ENCODE results near the gene SPEF1. TPM values are rescaled to one million over a fixed set of nuclear protein-coding genes. Genes with fewer than 3 reads are reported as not detected.

Gene SPEF1
- total and polyA plus RNA-seq, 8 donors = 0.20 to 1.7 (median 0.53) TPM

DNA sequence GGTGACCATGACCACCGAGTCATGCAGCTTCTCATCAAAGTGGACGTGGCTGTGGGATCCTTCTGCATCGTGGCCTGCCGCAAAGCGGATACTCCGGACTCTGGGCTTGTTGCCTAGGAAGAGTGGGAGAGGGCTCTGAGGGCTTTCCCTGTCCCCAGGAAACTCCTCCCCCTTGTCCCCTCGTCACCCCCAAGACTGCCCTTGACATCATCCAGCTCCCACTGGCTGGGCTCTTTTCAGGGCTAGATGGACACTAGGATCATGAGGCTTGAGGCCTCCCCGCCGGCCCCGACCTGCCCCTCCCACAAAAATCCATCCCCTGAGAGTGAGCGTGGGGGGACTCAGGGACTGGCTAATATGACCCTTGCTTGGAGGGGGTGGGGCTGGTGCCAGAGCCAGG, 22.7 kb downstream of the SPEF1 start:
- Histone ChIP-seq H3K36me3 (no peaks in the 10 kb centered on the region), H3K4me1 (no peaks in the 10 kb centered on the region), H3K4me3 (no peak overlapping the region), H3K9me3 (no peaks in the 10 kb centered on the region), H3K27me3 (no peaks in the 10 kb centered on the region), H3K27ac (no peak overlapping the region)
- peak in 1 of 6 donors; percentile 49 for DNase-seq
- WGBS, 2 donors = 87 to 94% methylated on average over 11 of the region's 11 CpGs
- intact Hi-C loops (cut with DNase I) = loop anchor here in 1 of 3 donors (10.0 kb wide), 1 partner anchor 326 kb away; no protein-coding TSS in a partner anchor
- ATAC-seq = no peak
- no peak for TF ChIP-seq CTCF (IDR thresholded peaks at IDR 0.05)
- FAIRE-seq = no peak

- H3K27me3 ChIP-seq = no peaks in the 10 kb centered on the region
- no peaks in the 10 kb centered on the region for H3K9me3 ChIP-seq
- DNase-seq = no peak
- intact Hi-C loops (cut with DNase I) = loop anchor here in 1 of 3 donors (10.0 kb wide), 1 partner anchor 328 kb away; no protein-coding TSS in a partner anchor
- no peaks in the 10 kb centered on the region for H3K36me3 ChIP-seq
- FAIRE-seq = no peak
- H3K4me1 ChIP-seq = no peaks in the 10 kb centered on the region
- WGBS, 2 donors = 88 to 100% methylated on average over 2 of the region's 2 CpGs
- H3K27ac ChIP-seq = no peak overlapping the region
- no peak for ATAC-seq
- TF ChIP-seq CTCF (IDR thresholded peaks at IDR 0.05) = no peak
- H3K4me3 ChIP-seq = no peak overlapping the region
These were observed 24.0 kb downstream of the SPEF1 start for GRCh38 chr20:3757268-3757667.

DNA sequence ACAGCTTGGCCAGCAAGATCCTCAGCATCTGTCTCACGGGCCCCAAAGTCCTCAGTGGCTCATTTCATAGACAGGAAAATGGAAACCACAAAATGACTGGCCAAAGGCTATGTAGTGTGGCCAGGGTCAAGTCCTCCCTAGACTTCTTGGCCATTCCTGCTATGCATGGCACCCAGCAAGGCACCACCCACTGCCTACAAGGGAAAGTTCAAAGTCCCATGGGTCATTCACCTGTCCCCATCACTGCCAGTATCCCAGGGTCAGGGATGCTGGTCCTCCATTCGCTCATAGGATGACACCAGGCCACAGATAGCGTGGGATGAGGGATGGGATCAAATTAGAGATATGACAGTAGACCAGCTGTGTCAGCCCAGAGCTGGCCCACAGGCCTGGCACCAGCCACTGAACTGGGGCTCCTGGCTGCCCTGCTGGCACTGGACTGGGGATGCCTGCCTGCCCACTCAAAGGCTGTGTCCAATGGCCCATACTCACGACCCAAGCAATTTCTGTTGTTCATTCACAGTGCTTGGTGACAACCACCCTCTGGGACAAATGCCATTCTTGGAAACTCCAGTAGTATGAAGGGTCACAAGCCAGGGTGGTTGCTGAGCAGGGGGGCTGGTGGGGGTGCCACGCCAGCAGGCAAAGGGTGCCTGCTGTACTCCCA, 25.3 kb downstream of the SPEF1 start:
- Histone ChIP-seq H3K9me3 (no peaks in the 10 kb centered on the region), H3K36me3 (no peaks in the 10 kb centered on the region), H3K4me3 (no peak overlapping the region), H3K27me3 (no peaks in the 10 kb centered on the region), H3K4me1 (peaks cover 0 to 5% (median 0%) of the 10 kb centered on the region in 3 donors), H3K27ac (no peak overlapping the region)
- ATAC-seq (no peak), FAIRE-seq (no peak), DNase-seq (peak in 1 of 6 donors; percentile 26)
- intact Hi-C loops (cut with DNase I) = loop anchor here in 1 of 3 donors (10.0 kb wide), 1 partner anchor 329 kb away; no protein-coding TSS in a partner anchor
- 76 to 80% methylated on average over 5 of the region's 5 CpGs for WGBS, 2 donors
- TF ChIP-seq CTCF (IDR thresholded peaks at IDR 0.05) = no peak

DNA sequence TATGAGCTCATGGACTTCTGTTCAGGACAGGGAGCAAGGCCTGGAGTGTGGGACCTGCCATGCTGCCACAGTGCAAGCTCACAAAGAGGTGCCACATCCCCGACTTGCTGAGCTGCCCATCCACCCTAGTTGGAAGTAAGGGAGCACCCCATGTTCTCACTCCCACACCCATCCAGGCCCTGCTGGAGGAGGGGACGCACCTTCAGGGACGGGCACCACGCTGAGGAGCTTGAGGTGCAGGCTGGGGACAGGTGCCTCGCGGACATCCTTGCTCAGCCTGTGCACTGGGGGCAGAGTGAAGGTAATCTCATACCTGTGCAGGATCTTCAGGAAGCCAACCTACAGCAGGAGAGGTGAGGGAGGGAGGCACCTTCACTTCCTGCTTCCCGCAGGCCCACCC, 26.0 kb downstream of the SPEF1 start:
- Histone ChIP-seq H3K9me3 (no peaks in the 10 kb centered on the region), H3K27me3 (peaks cover 0 to 6% (median 0%) of the 10 kb centered on the region in 4 donors), H3K36me3 (no peaks in the 10 kb centered on the region), H3K4me3 (no peak overlapping the region), H3K27ac (no peak overlapping the region), H3K4me1 (peaks cover 0 to 5% (median under 1%) of the 10 kb centered on the region in 3 donors)
- no peak for ATAC-seq
- no peak for DNase-seq
- 83 to 87% methylated on average over 5 to 7 of the region's 7 CpGs for WGBS, 2 donors
- no peak for FAIRE-seq
- intact Hi-C loops (cut with DNase I) = loop anchor here in 1 of 3 donors (10.0 kb wide), 1 partner anchor 330 kb away; no protein-coding TSS in a partner anchor
- TF ChIP-seq CTCF (IDR thresholded peaks at IDR 0.05) = no peak

DNA sequence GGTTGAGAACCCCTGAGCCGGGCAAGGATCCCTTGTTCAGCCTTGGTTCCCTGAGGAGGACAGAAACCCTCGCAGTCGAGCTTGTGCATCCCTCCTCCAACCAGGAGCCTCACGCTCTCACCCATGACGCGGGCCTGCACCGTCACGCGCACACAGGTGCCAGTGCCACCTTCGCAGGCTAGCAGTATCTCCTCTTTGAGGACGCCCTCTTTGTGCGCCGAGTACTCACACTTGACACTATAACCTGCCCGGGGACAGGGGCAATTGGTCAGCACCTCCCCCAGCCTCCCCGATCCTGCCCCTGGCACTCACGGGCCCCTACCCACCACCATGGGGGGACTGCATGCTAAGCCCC, 27.0 kb downstream of the SPEF1 start:
- no peak for DNase-seq
- FAIRE-seq = no peak
- Histone ChIP-seq H3K4me1 (peaks cover 0 to 6% (median 5%) of the 10 kb centered on the region in 3 donors), H3K27ac (no peak overlapping the region), H3K27me3 (peaks cover 0 to 8% (median 0%) of the 10 kb centered on the region in 4 donors), H3K9me3 (no peaks in the 10 kb centered on the region), H3K36me3 (no peaks in the 10 kb centered on the region), H3K4me3 (no peak overlapping the region)
- intact Hi-C loops (cut with DNase I) = loop anchor here in 1 of 3 donors (10.0 kb wide), 1 partner anchor 331 kb away; no protein-coding TSS in a partner anchor
- WGBS, 2 donors = 90 to 92% methylated on average over 16 of the region's 16 CpGs
- TF ChIP-seq CTCF (IDR thresholded peaks at IDR 0.05) = no peak
- ATAC-seq = no peak
